ENCODE data around the gene TJP1. TPM values are rescaled to one million over a fixed set of nuclear protein-coding genes. Genes with fewer than 3 reads are reported as not detected.

Gene TJP1
- total and polyA plus RNA-seq, 2 of the 8 experiments (the other 6 are each of a cell fraction or from before 2014, with no cell fraction given), result 46.3 to 138 TPM

- H4K8ac ChIP-seq (ENCODE audit: extremely low read depth, insufficient read depth, low read length), result no peak overlapping the region
- WGBS, 2 experiments (ENCODE audit: extremely low coverage in 1 of 2, insufficient coverage in 1 of 2, insufficient read length in 1 of 2, insufficient replicate concordance in 2 of 2, low coverage in 1 of 2, low lambda C conversion rate in 2 of 2, missing lambda C conversion rate in 1 of 2), result 86% methylated on average over 5 of the region's 5 CpGs; no CpG with 5 or more reads in 1 of the 2 experiments
- no peak overlapping the region for H3K4me3 ChIP-seq (ENCODE audit: extremely low read depth in 1 of 4, insufficient read depth in 2 of 4, low read depth in 3 of 4, low read length in 4 of 4)
- no peak overlapping the region for H2AFZ ChIP-seq (ENCODE audit: low read length)
- no peaks in the 10 kb centered on the region for H3K79me1 ChIP-seq (ENCODE audit: low read depth, low read length)
- CTCF ChIA-PET (ENCODE audit: partially characterized antibody), result interaction anchor here (1.0 to 1.4 kb wide), 2 partner anchors 14 to 182 kb away, joined by 5 to 6 read pairs; no protein-coding TSS in a partner anchor
- no peak overlapping the region for H4K5ac ChIP-seq (ENCODE audit: insufficient read length, low read depth, low read length)
- H3K27me3 ChIP-seq (replicated peaks in 1 of 4; ENCODE audit: control insufficient read depth in 3 of 4, extremely low read depth in 1 of 4, insufficient read depth in 3 of 4, low read length in 3 of 4), result no peaks in the 10 kb centered on the region
- H2BK12ac ChIP-seq (ENCODE audit: low read depth, low read length), result no peak overlapping the region
- POLR2A ChIA-PET (ENCODE audit: partially characterized antibody), result no interaction called here
- DNase-seq (ENCODE audit: low read depth in 1 of 2, low spot score in 2 of 2) (no peak), FAIRE-seq (no peak)
- no peak overlapping the region for H3K27ac ChIP-seq (ENCODE audit: low read depth, low read length)
- no peak overlapping the region for H2BK120ac ChIP-seq (replicated peaks; ENCODE audit: low read depth, low read length)
- no peaks in the 10 kb centered on the region for H3K9me3 ChIP-seq (ENCODE audit: insufficient read depth in 2 of 2, low read depth in 1 of 2, low read length in 1 of 2)
- no peak overlapping the region for H3K4me2 ChIP-seq (ENCODE audit: insufficient read depth in 1 of 2, low read depth in 2 of 2, low read length in 2 of 2)
- H3K23ac ChIP-seq (ENCODE audit: insufficient read length), result no peak overlapping the region
- no peaks in the 10 kb centered on the region for H3K23me2 ChIP-seq (ENCODE audit: low read depth, low read length)
- TF ChIP-seq ATF3 (IDR thresholded peaks at IDR 0.05; ENCODE audit: insufficient read depth, low read depth, low read length), result no peak
- TF ChIP-seq HDAC6 (IDR thresholded peaks at IDR 0.05; ENCODE audit: low read depth, low read length), result no peak
- TF ChIP-seq SRF (IDR thresholded peaks at IDR 0.05; ENCODE audit: low read depth, low read length), result no peak
- TF ChIP-seq JUN (IDR thresholded peaks at IDR 0.05; ENCODE audit: low read depth, low read length), result no peak
- no peak for TF ChIP-seq KDM5A (IDR thresholded peaks at IDR 0.05; ENCODE audit: low read length)
- no peak for TF ChIP-seq CTBP2 (IDR thresholded peaks at IDR 0.05; ENCODE audit: borderline replicate concordance, insufficient read depth, insufficient read length, low read length)
- no peak for TF ChIP-seq ZNF274 (IDR thresholded peaks at IDR 0.05; ENCODE audit: borderline replicate concordance, extremely low read depth, low read length)
- TF ChIP-seq KDM4A (IDR thresholded peaks at IDR 0.05; ENCODE audit: low read depth, low read length, severe bottlenecking), result no peak
- TF ChIP-seq TAF7 (optimal IDR thresholded peaks at IDR 0.05; ENCODE audit: borderline replicate concordance, low read depth, low read length), result no peak
- no peaks in the 10 kb centered on the region for H3K4me1 ChIP-seq (replicated peaks in 1 of 4; ENCODE audit: control insufficient read depth in 3 of 4, insufficient read depth in 4 of 4, low read length in 3 of 4)
- no peak overlapping the region for H2BK20ac ChIP-seq (ENCODE audit: low read length)
- H3K14ac ChIP-seq (ENCODE audit: insufficient read length), result no peak overlapping the region
- H3K18ac ChIP-seq (ENCODE audit: extremely low read depth, low read length), result no peak overlapping the region
- H3K36me3 ChIP-seq (ENCODE audit: control insufficient read depth in 2 of 4, insufficient read depth in 4 of 4, low read length in 3 of 4), result peaks cover 13 to 54% (median 37%) of the 10 kb centered on the region in 4 experiments
- no peaks in the 10 kb centered on the region for H4K20me1 ChIP-seq (replicated peaks in 1 of 2; ENCODE audit: control insufficient read depth in 1 of 2, insufficient read depth in 2 of 2, low read length in 2 of 2)
- H2BK15ac ChIP-seq (ENCODE audit: low read length), result no peak overlapping the region
- H2BK5ac ChIP-seq (ENCODE audit: low read depth, low read length), result no peak overlapping the region
- H2AK5ac ChIP-seq (ENCODE audit: low read depth, low read length), result no peak overlapping the region
- H4K91ac ChIP-seq (replicated peaks; ENCODE audit: insufficient read length, low read length), result no peak overlapping the region
- no peak overlapping the region for H3K4ac ChIP-seq (replicated peaks; ENCODE audit: insufficient read length, low read depth, low read length)
- H3K56ac ChIP-seq (replicated peaks; ENCODE audit: insufficient read length, low read depth, low read length), result no peak overlapping the region
- no peaks in the 10 kb centered on the region for H3K79me2 ChIP-seq (ENCODE audit: control insufficient read depth in 1 of 2, insufficient read depth in 2 of 2, low read length in 2 of 2)
- no peak overlapping the region for H3K9ac ChIP-seq (replicated peaks in 1 of 4; ENCODE audit: extremely low read depth in 1 of 4, low read depth in 3 of 4, low read length in 3 of 4)
These were observed 87.2 kb downstream of the TJP1 start for GRCh38 chr15:29734917-29735572.
